PFSK-1 (cell line): Measurements from ENCODE around the gene OAF.

Experiments
- FOXP2 ChIP-seq: optimal IDR thresholded peaks from 2 replicates; pipeline ENCODE3; 2011; ENCODE audit warnings: borderline replicate concordance, control low read depth, inconsistent platforms; ENCODE audit not compliant: insufficient read depth; ENCODE audit errors: extremely low read length, extremely low read depth
- POLR2AphosphoS5 ChIP-seq: IDR thresholded peaks from 2 replicates; pipeline ENCODE4 v1.6.1; 2012; ENCODE audit warnings: low read depth, mild to moderate bottlenecking, control low read depth, low read length, moderate library complexity
- REST ChIP-seq, 2 experiments: IDR thresholded peaks; 2 replicates each; pipeline versions ENCODE4 v1.6.1 to v1.8.0; 2011 to 2012; ENCODE audit warnings: low read depth in 2 of 2, low read length in 2 of 2, control low read depth in 1 of 2, inconsistent platforms in 1 of 2, mild to moderate bottlenecking in 1 of 2, moderate library complexity in 1 of 2; ENCODE audit not compliant: insufficient read depth in 1 of 2
- SIN3A ChIP-seq: IDR thresholded peaks from 2 replicates; pipeline ENCODE4 v1.6.1; 2012; ENCODE audit warnings: mild to moderate bottlenecking, low read length, moderate library complexity, borderline replicate concordance; ENCODE audit not compliant: insufficient read depth
- TAF1 ChIP-seq: IDR thresholded peaks from 2 replicates; pipeline ENCODE4 v1.6.1; 2012; ENCODE audit warnings: low read length, control low read depth, borderline replicate concordance; ENCODE audit not compliant: insufficient read depth

Gene OAF

DNA sequence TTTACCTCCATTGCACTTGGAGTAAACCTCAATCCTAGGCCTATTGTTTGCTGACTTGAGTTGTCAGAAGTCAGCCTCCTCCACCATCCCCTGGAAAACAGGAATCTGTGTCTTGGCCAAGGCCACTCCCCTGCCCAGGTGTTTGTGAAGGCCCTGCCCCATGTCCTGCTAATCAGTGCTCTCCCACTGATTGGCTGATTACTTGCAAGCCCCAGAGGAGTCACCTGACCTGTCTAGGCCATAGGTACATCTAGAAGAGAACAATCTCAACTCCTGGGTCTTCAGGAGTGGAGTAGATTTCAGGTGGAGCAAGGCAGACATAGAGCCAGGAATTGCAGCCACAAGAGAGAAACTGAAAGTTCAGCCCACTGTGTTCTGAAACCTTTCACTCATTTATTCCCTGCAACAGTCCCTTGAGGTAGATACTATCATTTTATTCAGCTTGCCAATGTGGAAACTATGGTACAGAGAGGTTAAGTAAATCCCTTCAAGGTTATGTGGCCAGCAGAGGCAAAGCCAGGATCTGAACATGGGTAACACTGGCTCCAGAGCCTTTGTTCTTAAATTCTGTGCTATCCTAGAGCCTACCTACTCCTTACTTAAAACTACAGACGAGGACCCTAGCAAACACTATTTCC, 10.4 kb downstream of the OAF start:
- no peak for TF ChIP-seq POLR2AphosphoS5
- TF ChIP-seq REST (IDR thresholded peaks at IDR 0.05; ENCODE audit: insufficient read depth in 1 of 2, low read depth in 2 of 2, low read length in 2 of 2): no peak
- no peak for TF ChIP-seq FOXP2
- no peak for TF ChIP-seq TAF1
- no peak for TF ChIP-seq SIN3A

DNA sequence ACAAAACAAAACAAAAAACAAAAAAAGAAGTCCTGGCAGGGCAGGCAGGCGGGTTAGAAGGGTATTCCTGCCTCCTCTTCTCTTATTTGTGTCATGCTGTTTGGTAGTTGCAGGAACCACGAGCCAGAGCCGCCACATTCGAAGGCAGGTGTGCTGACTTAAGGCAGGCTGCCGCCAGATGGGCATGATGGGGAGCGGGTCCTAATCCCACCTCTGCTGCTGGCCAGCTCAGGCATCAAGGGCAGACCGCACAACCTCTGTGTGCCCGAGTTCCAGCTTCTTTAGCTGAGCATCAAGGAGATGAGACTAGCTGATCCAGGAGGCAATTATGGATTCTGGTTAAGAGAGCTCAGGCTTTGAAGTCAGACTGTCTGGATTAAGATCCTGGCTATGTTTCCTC, 12.1 kb downstream of the OAF start:
- TF ChIP-seq POLR2AphosphoS5: no peak
- TF ChIP-seq TAF1: no peak
- TF ChIP-seq REST (IDR thresholded peaks at IDR 0.05; ENCODE audit: insufficient read depth in 1 of 2, low read depth in 2 of 2, low read length in 2 of 2): no peak
- no peak for TF ChIP-seq FOXP2
- TF ChIP-seq SIN3A: no peak

GRCh38 chr11:120223793-120224192, 13.0 kb downstream of the OAF start:
- no peak for TF ChIP-seq TAF1
- TF ChIP-seq REST (IDR thresholded peaks at IDR 0.05; ENCODE audit: insufficient read depth in 1 of 2, low read depth in 2 of 2, low read length in 2 of 2): no peak

GRCh38 chr11:120224361-120224760, 13.5 kb downstream of the OAF start:
- TF ChIP-seq TAF1: no peak
- TF ChIP-seq FOXP2: no peak
- TF ChIP-seq SIN3A: no peak
- TF ChIP-seq POLR2AphosphoS5: no peak
- no peak for TF ChIP-seq REST (IDR thresholded peaks at IDR 0.05; ENCODE audit: insufficient read depth in 1 of 2, low read depth in 2 of 2, low read length in 2 of 2)
